ENCODE results near the gene THY1. TPM values are rescaled to one million over a fixed set of nuclear protein-coding genes. Genes with fewer than 3 reads are reported as not detected.
"Not testable (repeated sequence)": the region's sequence is repeated elsewhere in the genome, so short reads cannot be mapped to it uniquely, and the experiment has no call there.

The THY1 gene
- total RNA-seq, 1 donor, result 400 TPM

GRCh38 chr11:119410501-119410900 is 12.5 kb downstream of the THY1 start:
- no peaks in the 10 kb centered on the region for H3K79me2 ChIP-seq (ENCODE audit: insufficient read depth, low read length)
- H3K27me3 ChIP-seq (ENCODE audit: insufficient read depth, low read length), result no peaks in the 10 kb centered on the region
- H3K4me2 ChIP-seq (ENCODE audit: insufficient read depth, low read length), result no peak overlapping the region
- no peak overlapping the region for H3K4me3 ChIP-seq (ENCODE audit: insufficient read depth, low read length)
- no peak for TF ChIP-seq CTCF (IDR thresholded peaks at IDR 0.05; ENCODE audit: extremely low read depth, low read depth, low read length)
- no peak overlapping the region for H3K27ac ChIP-seq (ENCODE audit: low read depth, low read length)
- H3K36me3 ChIP-seq (ENCODE audit: insufficient read depth, low read length), result no peaks in the 10 kb centered on the region
- H4K20me1 ChIP-seq (ENCODE audit: insufficient read depth, low read length), result no peaks in the 10 kb centered on the region
- no peaks in the 10 kb centered on the region for H3K9me3 ChIP-seq (ENCODE audit: low read depth, low read length)
- H3K4me1 ChIP-seq (ENCODE audit: insufficient read depth, low read length), result no peaks in the 10 kb centered on the region
- DNase-seq (ENCODE audit: insufficient read length, low spot score, missing footprints), result no peak
- no peak overlapping the region for H2AFZ ChIP-seq (ENCODE audit: low read length)

GRCh38 chr11:119409731-119410130 is 13.2 kb downstream of the THY1 start:
- Histone ChIP-seq H3K27ac (ENCODE audit: low read depth, low read length) (no peak overlapping the region), H2AFZ (ENCODE audit: low read length) (no peak overlapping the region)

DNA sequence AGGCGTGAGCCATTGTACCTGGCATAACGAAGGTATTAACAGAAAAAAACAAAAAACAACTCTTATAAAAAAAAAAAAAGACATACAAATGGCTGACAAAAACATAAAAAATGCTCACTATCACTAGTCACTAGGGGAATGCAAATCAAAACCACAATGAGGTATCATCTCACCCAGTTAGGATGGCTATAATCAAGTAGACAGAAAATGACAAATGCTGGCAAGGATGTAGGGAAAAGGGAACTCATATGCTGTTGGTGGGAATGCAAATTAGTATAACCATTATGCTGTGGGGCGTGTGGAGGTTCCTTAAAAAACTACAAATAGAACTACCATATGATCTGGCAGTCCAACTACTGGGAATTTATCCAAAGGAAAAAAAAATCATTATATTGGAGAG is 17.0 kb downstream of the THY1 start:
- no peaks in the 10 kb centered on the region for H3K4me1 ChIP-seq (ENCODE audit: insufficient read depth, low read length)
- no peak for DNase-seq (ENCODE audit: insufficient read length, low spot score, missing footprints)
- no peak overlapping the region for H3K4me3 ChIP-seq (ENCODE audit: insufficient read depth, low read length)

More at GRCh38 chr11:119409731-119410130, 13.2 kb downstream of the THY1 start:
- TF ChIP-seq CTCF (IDR thresholded peaks at IDR 0.05; ENCODE audit: extremely low read depth, low read depth, low read length), result no peak
- Histone ChIP-seq H3K4me1 (ENCODE audit: insufficient read depth, low read length) (no peaks in the 10 kb centered on the region), H4K20me1 (ENCODE audit: insufficient read depth, low read length) (no peaks in the 10 kb centered on the region), H3K79me2 (ENCODE audit: insufficient read depth, low read length) (no peaks in the 10 kb centered on the region), H3K4me2 (ENCODE audit: insufficient read depth, low read length) (no peak overlapping the region), H3K4me3 (ENCODE audit: insufficient read depth, low read length) (no peak overlapping the region), H3K27me3 (ENCODE audit: insufficient read depth, low read length) (no peaks in the 10 kb centered on the region), H3K36me3 (ENCODE audit: insufficient read depth, low read length) (no peaks in the 10 kb centered on the region), H3K9me3 (ENCODE audit: low read depth, low read length) (no peaks in the 10 kb centered on the region)
- no peak for DNase-seq (ENCODE audit: insufficient read length, low spot score, missing footprints)

DNA sequence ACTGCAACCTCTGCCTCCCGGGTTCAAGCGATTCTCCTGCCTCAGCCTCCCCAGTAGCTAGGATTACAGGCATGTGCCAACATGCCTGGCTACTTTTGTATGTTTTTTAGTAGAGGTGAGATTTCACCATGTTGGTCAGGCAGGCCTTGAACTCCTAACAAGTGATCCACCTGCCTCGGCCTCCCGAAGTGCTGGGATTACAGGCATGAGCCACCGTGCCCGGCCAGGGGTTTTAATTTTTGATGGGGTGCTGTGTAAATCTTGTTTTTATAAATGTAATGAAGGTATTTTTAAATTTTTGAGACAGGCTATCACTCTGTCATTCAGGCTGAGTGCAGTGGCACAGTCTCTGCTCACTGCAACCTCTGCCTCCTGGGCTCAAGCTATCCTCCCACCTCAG is 17.5 kb downstream of the THY1 start:
- H3K9me3 ChIP-seq (ENCODE audit: low read depth, low read length); H3K79me2 ChIP-seq (ENCODE audit: insufficient read depth, low read length); H3K4me3 ChIP-seq (ENCODE audit: insufficient read depth, low read length); H2AFZ ChIP-seq (ENCODE audit: low read length); H3K27ac ChIP-seq (ENCODE audit: low read depth, low read length); H3K36me3 ChIP-seq (ENCODE audit: insufficient read depth, low read length); H4K20me1 ChIP-seq (ENCODE audit: insufficient read depth, low read length); H3K4me2 ChIP-seq (ENCODE audit: insufficient read depth, low read length); DNase-seq (ENCODE audit: insufficient read length, low spot score, missing footprints); H3K27me3 ChIP-seq (ENCODE audit: insufficient read depth, low read length); H3K4me1 ChIP-seq (ENCODE audit: insufficient read depth, low read length): not testable (repeated sequence)

More for the DNA sequence above, 17.0 kb downstream of the THY1 start:
- no peak overlapping the region for H2AFZ ChIP-seq (ENCODE audit: low read length)
- H4K20me1 ChIP-seq (ENCODE audit: insufficient read depth, low read length), result no peaks in the 10 kb centered on the region
- H3K27me3 ChIP-seq (ENCODE audit: insufficient read depth, low read length), result no peaks in the 10 kb centered on the region
- no peak overlapping the region for H3K4me2 ChIP-seq (ENCODE audit: insufficient read depth, low read length)
- H3K36me3 ChIP-seq (ENCODE audit: insufficient read depth, low read length), result no peaks in the 10 kb centered on the region
- H3K79me2 ChIP-seq (ENCODE audit: insufficient read depth, low read length), result no peaks in the 10 kb centered on the region
- H3K9me3 ChIP-seq (ENCODE audit: low read depth, low read length), result no peaks in the 10 kb centered on the region
- no peak for TF ChIP-seq CTCF (IDR thresholded peaks at IDR 0.05; ENCODE audit: extremely low read depth, low read depth, low read length)
- H3K27ac ChIP-seq (ENCODE audit: low read depth, low read length), result no peak overlapping the region
